Measurements from ENCODE around the gene LCN6. TPM values are rescaled to one million over a fixed set of nuclear protein-coding genes. Genes with fewer than 3 reads are reported as not detected.
"Not testable (repeated sequence)": the region's sequence is repeated elsewhere in the genome, so short reads cannot be mapped to it uniquely, and the experiment has no call there.

LCN6 gene, protein sequence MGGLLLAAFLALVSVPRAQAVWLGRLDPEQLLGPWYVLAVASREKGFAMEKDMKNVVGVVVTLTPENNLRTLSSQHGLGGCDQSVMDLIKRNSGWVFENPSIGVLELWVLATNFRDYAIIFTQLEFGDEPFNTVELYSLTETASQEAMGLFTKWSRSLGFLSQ
- not detected for total RNA-seq (2013)
- polyA plus RNA-seq = not detected
- not detected in 2 replicates for polyA minus RNA-seq
- total RNA-seq = 0 to 0.23 (median 0) reads per million in 11 experiments

DNA sequence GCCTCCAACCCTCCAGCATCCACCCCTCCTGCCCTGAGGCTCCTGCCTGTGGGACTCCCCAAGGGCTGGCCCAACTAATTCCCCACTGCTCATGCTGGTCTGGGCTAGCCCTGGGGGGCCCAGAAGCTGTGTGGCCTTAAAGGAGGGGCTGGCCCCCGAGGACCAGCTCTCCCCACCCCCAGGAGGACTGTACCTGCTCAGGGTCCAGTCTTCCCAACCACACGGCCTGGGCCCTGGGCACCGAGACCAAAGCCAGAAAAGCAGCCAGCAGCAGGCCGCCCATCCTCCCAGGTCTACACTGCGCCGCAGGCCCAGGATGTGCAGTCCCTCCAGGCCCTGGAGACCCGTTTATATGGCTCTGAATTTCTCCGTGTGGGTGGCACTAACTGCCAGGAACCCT lies at the start of gene LCN6:
LCN6 (minus strand) TSS at position 325 of the 400 bp plus-strand sequence; CDS start at position 283, 42 bp downstream.
- H3K9ac ChIP-seq (ENCODE audit: insufficient read depth, low read length, poor library complexity, severe bottlenecking) = no peak within 1 kb of the TSS
- H3K4me1 ChIP-seq (ENCODE audit: control insufficient read depth in 1 of 2, insufficient read depth in 2 of 2, low read length in 2 of 2) = no peaks in the 10 kb centered on the region
- H3K79me2 ChIP-seq (ENCODE audit: insufficient read depth, low read length) = no peaks in the 10 kb centered on the region
- intact Hi-C loops (cut with micrococcal nuclease) = no loop called here
- peaks cover 14 to 24% (median 23%) of the 10 kb centered on the region in 7 donors for H3K9me3 Mint-ChIP-seq
- H3K36me3 Mint-ChIP-seq = no peaks in the 10 kb centered on the region
- peaks cover 10% of the 10 kb centered on the region for H3K4me1 Mint-ChIP-seq
- H3K27me3 Mint-ChIP-seq (ENCODE audit: low read depth in 3 of 3) = peaks cover 8 to 42% (median 9%) of the 10 kb centered on the region in 3 donors
- peaks cover 16% of the 10 kb centered on the region in 2 donors for H3K9me3 ChIP-seq (replicated peaks in 1 of 2; ENCODE audit: control insufficient read depth in 1 of 2, insufficient read depth in 1 of 2, low read length in 2 of 2)
- no peaks in the 10 kb centered on the region for H3K36me3 ChIP-seq (replicated peaks in 1 of 2; ENCODE audit: control insufficient read depth in 1 of 2, insufficient read depth in 2 of 2, low read length in 2 of 2)
- H4K20me1 ChIP-seq (ENCODE audit: insufficient read depth, low read length) = no peaks in the 10 kb centered on the region
- H3K27ac Mint-ChIP-seq = peak within 1 kb of the TSS in 1 of 7 donors; percentile 63
- TF ChIP-seq, protein P1, sequence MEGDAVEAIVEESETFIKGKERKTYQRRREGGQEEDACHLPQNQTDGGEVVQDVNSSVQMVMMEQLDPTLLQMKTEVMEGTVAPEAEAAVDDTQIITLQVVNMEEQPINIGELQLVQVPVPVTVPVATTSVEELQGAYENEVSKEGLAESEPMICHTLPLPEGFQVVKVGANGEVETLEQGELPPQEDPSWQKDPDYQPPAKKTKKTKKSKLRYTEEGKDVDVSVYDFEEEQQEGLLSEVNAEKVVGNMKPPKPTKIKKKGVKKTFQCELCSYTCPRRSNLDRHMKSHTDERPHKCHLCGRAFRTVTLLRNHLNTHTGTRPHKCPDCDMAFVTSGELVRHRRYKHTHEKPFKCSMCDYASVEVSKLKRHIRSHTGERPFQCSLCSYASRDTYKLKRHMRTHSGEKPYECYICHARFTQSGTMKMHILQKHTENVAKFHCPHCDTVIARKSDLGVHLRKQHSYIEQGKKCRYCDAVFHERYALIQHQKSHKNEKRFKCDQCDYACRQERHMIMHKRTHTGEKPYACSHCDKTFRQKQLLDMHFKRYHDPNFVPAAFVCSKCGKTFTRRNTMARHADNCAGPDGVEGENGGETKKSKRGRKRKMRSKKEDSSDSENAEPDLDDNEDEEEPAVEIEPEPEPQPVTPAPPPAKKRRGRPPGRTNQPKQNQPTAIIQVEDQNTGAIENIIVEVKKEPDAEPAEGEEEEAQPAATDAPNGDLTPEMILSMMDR (IDR thresholded peaks at IDR 0.05) = no peak
- no peak for DNase-seq
- H3K27me3 ChIP-seq (ENCODE audit: control insufficient read depth in 2 of 2, insufficient read depth in 2 of 2, low read length in 2 of 2) = no peaks in the 10 kb centered on the region
- H3K4me3 Mint-ChIP-seq = no peak within 1 kb of the TSS
- 78% methylated on average over 8 of the region's 8 CpGs for WGBS (ENCODE audit: insufficient coverage)
- H3K4me2 ChIP-seq (replicated peaks; ENCODE audit: extremely low read depth, low read length, poor library complexity, severe bottlenecking) = no peak within 1 kb of the TSS
- no peak within 1 kb of the TSS for H3K4me3 ChIP-seq (replicated peaks in 1 of 3; ENCODE audit: low read depth in 2 of 3, low read length in 3 of 3)
- H2AFZ ChIP-seq (ENCODE audit: insufficient read depth, low read depth, low read length, poor library complexity, severe bottlenecking) = no peak within 1 kb of the TSS
- H3K27ac ChIP-seq (ENCODE audit: low read depth in 1 of 2, low read length in 2 of 2) = no peak within 1 kb of the TSS

DNA sequence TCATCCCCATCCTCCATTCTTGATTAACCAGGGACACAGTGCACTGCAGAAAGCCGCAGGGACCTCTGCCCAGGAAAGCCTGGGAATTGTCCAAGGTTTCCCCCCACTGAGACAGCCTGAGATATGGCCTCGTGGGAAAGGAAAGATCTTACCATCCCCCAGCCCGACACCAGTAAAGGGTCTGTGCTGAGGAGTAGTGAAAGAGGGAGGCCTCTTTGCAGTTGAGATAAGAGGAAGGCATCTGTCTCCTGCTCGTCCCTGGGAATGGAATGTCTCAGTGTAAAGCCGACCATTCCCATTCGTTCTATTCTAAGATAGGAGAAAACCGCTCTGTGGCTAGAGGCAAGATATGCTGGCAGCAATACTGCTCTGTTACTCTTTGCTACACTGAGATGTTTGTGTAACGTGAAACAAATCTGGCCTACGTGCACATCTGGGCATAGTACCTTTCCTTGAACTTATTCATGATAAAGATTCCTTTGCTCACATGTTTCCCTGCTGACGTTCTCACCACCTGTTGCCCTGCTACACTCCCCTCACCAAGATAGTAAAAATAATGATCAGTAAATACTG lies 48.5 kb upstream of the LCN6 start:
- H3K4me2 ChIP-seq (replicated peaks; ENCODE audit: extremely low read depth, low read length, poor library complexity, severe bottlenecking); H3K27ac Mint-ChIP-seq; H3K4me3 ChIP-seq (replicated peaks in 1 of 3; ENCODE audit: low read depth in 2 of 3, low read length in 3 of 3); H3K36me3 ChIP-seq (replicated peaks in 1 of 2; ENCODE audit: control insufficient read depth in 1 of 2, insufficient read depth in 2 of 2, low read length in 2 of 2); H3K9ac ChIP-seq (ENCODE audit: insufficient read depth, low read length, poor library complexity, severe bottlenecking); intact Hi-C loops (cut with micrococcal nuclease); H3K9me3 ChIP-seq (replicated peaks in 1 of 2; ENCODE audit: control insufficient read depth in 1 of 2, insufficient read depth in 1 of 2, low read length in 2 of 2); H3K27ac ChIP-seq (ENCODE audit: low read depth in 1 of 2, low read length in 2 of 2); DNase-seq; H3K79me2 ChIP-seq (ENCODE audit: insufficient read depth, low read length); H2AFZ ChIP-seq (ENCODE audit: insufficient read depth, low read depth, low read length, poor library complexity, severe bottlenecking): not testable (repeated sequence)
- Histone ChIP-seq H3K27me3 (ENCODE audit: control insufficient read depth in 2 of 2, insufficient read depth in 2 of 2, low read length in 2 of 2) (peaks cover 29 to 58% of the 10 kb centered on the region in 2 donors), H4K20me1 (ENCODE audit: insufficient read depth, low read length) (peaks cover 18% of the 10 kb centered on the region), H3K4me1 (ENCODE audit: control insufficient read depth in 1 of 2, insufficient read depth in 2 of 2, low read length in 2 of 2) (peaks cover 32 to 42% of the 10 kb centered on the region in 2 donors)
- Mint-ChIP-seq H3K36me3 (peaks cover 12 to 15% of the 10 kb centered on the region in 2 donors), H3K9me3 (peaks cover 0 to 16% (median 1%) of the 10 kb centered on the region in 7 donors), H3K27me3 (ENCODE audit: low read depth in 3 of 3) (peaks cover 57 to 71% (median 65%) of the 10 kb centered on the region in 3 donors), H3K4me1 (peaks cover 36% of the 10 kb centered on the region), H3K4me3 (peak overlapping the region in 1 of 2 donors; percentile 68)
- no CpG with 5 or more reads among the region's 10 CpGs for WGBS (ENCODE audit: insufficient coverage)

Data from CD14-positive monocyte (primary cell).